DMS153 treated with DMSO at 0.1 percent for 48 hours (cell line): Measurements from ENCODE around the gene CAMKK1.
"Not testable (repeated sequence)": the region's sequence is repeated elsewhere in the genome, so short reads cannot be mapped to it uniquely, and the experiment has no call there.

Experiments
- DNase-seq: peaks from one replicate; lab custom pipeline; 2025; ENCODE audit not compliant: unreplicated experiment; lab: John Stamatoyannopoulos, UW

Gene CAMKK1

GRCh38 chr17:3880983-3881382 is 11.9 kb downstream of the CAMKK1 start:
- DNase-seq: no peak

DNA sequence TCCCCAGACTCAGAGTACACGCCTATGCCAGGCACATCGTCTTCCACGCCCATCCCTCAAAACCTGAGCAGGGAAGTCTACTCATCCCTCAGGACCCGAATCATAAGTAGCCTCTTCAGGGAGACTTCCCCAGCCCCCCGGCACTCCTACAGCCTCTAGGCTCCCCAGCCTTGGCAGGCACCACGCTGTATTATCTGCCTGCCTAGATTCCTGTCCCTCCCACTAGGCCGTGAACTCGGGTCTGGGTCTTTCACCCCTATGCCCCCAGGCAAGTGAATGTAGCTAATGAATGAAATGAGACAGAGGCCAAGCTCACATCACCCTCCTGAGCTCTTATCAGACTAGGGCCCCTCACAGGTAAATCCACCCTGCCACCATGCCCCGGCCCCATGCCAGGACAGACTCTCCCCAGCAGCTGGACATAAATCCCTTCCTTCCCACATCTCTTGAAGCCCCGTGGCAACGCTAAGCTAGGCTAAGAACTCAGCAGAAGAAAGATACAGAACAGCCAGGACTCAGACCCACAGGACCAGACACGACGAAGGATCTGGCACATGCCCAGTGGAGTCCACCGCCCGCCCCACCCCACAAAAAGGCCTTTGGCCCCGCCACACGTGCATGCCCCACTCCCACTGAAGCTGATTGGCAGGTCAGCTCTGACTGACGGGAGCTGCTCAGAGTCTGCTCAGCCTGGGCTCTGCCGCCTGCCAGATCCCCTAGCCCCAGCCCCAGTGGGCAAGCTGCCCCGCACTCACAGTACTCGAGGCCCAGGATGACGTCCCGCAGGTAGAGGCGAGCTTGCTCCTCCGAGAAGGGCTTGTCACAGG is 13.0 kb downstream of the CAMKK1 start:
- DNase-seq: no peak

- no peak for DNase-seq
Observed at GRCh38 chr17:3879186-3879585, 13.7 kb downstream of the CAMKK1 start.

DNA sequence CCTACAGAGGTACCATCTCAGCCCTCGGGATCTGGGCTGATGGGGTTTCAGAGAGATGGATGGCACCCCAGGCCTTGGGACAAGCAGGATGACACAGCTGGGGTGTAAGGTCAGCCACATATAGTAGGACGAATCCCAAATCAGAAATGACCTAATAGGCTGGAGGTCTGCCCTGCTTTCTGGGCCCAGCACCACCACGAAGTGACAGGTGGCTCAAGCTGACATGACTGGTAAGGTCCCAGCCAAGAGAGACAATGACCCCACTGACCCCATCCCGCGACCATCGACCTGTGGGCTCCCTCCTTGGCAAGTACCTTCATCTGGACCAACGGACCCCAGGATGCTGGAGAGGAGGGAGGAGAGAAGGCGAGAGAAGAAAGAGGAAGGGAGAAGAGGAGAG is 15.6 kb downstream of the CAMKK1 start:
- DNase-seq: no peak

GRCh38 chr17:3875317-3875716 is 17.5 kb downstream of the CAMKK1 start:
- DNase-seq: no peak

- DNase-seq: no peak
Observed at GRCh38 chr17:3873862-3874261, 19.0 kb downstream of the CAMKK1 start.

DNA sequence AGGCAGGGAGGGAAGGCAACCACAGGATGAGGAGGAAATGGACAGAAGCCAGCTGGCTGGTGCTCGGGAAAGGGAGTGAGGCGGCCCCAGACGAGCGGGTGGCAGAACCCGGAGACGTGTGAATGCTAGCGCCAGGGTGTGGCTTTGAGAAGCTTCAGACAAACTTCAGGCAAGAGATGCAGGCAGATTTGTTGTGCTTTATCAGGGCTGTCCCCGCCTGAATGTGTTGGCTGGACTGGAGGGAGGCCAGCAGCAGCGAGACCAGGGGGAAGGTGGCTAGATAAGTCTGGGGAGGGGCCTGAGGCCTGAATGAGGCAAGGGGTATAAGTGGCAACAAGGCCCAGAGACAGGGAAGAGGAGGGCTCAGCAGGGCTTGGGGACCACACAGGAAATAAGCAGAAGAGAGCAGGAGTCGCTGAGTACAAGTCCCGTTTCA is 22.0 kb downstream of the CAMKK1 start:
- DNase-seq: no peak

DNA sequence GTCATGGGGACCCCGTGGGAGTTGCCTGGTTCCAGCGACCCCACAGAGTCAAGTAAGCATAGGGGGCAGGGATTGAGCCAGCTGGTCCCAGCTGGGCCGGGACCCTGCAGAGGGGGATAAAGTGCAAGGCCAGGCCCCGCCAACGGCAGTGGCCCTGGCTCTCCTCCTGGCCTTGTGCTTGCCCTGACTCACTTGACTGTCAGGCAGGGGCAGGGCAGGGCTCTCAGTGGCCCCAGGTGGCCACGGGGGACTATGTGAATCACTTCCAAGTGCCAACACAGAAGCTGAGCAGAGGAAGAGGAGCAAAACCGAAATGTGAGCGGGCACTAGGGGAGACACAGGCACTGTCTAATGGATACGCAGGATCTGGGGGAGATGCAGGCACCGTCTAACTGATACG is 25.2 kb downstream of the CAMKK1 start:
- DNase-seq: no peak

- DNase-seq: no peak
Observed at GRCh38 chr17:3867106-3867505, 25.7 kb downstream of the CAMKK1 start.

GRCh38 chr17:3866276-3866675 is 26.6 kb downstream of the CAMKK1 start:
- DNase-seq: no peak

- no peak for DNase-seq
Observed at GRCh38 chr17:3865176-3865575, 27.7 kb downstream of the CAMKK1 start.

DNA sequence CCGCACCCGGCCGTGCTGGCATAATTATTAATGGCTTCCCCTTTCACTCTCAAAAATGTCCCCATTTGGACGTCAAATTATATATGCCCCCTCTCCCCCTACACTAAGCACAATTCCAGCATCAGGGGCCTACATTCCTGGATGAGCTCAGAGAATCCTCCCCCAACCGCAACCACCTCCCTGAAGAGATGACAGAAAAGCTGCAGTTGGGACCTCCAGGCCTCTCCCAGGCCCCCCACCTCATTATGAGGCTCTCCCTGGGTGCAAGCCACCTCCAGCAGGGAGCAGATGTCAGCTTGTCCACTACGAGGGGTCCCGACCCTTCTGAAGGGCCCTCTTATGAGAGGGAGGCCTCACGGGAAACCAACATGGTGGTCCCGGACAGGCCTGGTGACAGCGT is 28.3 kb downstream of the CAMKK1 start:
- DNase-seq: no peak

DNA sequence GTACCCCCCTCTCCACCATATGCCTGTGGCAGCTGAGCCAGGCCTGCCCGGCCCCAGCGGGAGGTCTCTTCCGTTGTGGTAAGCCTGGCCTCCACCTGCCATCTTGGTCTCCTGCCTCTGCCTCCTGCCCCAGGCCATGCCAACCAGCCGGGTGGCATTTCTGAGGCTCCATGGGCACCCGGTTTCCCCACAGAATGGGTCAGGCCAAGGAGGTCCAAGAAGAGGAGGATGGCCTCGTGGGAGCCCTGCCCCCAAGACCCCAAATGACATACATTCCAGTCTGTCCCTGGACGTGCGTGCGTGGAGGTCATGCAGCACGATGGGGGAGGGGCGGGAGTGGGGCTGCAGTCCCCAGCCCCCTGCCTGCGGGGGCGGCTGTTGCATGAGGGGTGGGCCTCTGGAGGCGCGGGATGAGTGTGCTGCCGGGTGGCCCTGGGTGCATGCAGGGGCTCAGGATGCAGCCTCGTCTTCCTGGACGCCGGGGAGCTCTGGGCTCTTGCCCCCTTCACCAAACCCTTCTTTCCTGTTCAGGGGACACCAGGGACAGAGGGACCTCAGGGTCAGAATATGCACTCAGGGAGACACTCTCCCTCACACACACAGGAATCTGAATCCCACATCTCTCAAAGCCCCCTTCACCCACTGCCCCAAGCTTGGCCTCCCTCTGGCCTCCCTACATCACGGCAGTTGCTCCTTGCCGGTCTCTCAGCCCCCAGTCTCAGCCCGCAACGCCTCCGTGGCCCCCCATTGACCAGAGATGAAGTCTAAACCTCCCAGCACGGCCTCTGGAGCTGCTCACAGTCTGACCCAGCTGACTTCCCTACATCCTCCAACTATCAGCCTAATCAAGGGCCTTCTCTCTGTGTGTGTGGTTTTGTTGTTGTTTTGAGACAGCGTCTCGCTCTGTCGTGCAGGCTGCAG is 30.8 kb downstream of the CAMKK1 start:
- DNase-seq: no peak

DNA sequence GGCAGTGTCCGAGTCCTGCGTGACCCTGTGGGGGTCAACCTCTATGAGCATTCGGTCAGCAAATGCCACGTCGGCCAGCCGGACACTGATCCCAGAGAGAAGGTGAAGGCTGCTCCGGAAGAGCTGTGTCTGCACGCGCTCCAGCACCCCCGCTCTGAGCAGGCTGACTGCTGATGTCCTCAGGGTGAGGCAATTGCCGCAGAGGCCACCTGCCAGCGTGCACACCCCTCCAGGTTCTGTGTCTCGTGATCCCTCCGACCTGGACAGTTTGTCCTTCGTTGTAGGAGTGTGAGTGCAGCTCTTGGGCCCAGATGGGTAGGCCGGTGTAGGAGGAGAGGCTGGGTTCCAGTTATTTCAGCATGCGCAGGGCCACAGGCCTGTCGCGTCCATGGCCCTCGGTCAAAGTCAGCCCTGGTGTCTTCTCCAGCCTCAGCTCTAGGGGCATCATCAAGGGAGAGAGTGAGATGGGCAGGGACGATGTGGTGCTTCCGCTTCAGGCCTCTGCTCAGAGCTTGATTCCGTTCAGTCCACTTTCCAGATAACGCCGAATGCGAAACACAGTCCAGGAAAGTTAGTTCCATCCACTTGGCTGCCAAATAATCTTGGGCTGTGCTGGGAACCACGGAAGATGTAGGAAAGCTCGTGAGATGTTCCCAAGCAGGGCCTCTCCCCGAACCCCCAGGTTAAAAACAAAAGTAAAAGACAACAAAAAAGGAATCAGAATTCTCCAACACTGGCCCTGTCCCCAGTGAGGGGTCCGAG is 31.7 kb downstream of the CAMKK1 start:
- no peak for DNase-seq

- DNase-seq: no peak
Observed at GRCh38 chr17:3859940-3860339, 32.9 kb downstream of the CAMKK1 start.

DNA sequence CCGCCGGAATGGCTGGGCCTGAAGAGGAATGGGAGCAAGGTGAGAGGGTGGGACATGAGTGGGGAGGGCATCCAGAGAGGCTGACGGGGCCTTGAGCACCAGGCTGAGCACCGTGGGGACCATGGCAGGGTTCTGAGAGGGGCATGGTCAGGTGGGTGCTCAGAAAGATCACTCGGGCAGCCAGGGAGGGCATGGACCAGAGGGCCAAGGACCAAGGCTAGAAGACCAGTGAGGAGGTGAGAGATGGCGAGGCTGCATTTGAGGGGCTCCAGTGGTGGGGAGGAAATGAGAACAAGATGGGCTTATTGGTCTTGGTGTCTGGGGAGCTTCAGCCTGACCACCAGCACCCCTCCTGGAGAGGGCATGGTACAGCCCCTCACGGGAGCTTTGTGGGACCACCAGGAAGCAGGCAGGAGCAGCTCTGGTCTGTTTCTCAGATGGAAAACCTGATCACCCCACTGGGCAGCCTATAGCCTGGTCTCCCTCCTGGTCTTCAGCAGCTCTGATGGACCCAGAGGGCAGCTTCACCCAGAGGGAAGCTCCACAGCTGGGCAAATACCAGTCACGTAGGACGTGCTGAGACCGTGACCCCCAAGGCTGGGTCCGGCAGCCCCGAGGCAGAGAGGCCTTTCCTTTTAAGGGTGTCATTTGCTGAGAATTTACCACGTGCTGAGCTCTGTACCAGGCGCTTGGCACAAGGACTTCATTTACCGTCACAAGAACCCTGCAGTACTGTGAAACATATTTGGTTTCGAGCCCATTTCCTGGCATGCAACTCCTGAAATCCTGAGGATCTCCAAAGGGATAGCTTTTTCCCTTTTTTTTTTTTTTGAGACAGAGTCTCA is 35.4 kb downstream of the CAMKK1 start:
- DNase-seq: no peak

- not testable (repeated sequence) for DNase-seq
Observed at GRCh38 chr17:3854204-3854603, 38.6 kb downstream of the CAMKK1 start.

DNA sequence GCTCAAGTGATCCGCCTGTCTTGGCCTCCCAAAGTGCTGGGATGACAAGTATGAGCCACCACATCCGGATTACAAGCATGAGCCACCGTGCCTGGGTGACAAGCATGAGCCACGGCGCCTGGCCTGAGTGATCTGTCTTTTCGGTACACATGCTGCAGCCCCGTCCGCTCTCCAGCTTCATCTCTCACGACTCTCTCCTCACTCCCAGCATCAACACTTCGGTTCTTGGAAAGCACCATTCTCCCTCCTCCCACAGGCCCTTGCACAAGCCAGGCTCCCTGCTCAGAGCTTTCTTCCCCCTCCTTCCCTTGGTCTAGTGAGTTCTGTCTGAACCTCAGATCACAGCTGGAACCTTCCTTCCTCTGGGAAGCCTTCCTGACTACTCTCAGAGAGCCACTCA is 40.3 kb downstream of the CAMKK1 start:
- no peak for DNase-seq

DNA sequence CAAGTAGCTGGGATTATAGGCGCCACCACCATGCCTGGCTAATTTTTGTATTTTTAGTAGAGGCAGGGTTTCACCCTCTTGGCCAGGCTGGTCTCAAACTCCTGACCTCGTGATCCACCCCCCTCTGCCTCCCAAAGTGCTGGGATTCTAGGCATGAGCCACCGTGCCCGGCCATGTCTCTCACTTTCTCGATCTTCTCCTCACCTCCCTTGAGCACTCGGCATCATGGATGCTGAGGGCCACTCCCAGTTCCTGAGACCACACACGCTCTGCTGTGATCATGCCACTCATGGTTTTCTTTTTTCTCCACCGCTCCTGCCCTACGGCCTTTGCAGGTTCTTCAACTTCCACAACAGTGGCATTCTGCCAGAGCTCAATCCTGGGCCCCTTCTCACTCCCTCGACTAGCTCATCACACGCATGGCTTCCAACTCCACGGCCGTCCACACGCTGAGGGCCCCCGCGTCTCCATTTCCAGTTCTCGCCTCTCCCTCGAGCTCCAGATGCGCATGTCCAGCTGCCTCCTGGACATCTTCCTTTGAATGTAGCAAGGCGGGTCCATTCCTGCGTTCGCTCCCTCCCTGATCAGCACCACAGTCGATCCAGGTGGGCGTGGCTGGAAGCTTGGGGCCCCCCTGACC is 41.3 kb downstream of the CAMKK1 start:
- DNase-seq: no peak
